WERI-Rb-1 (cell line): ENCODE results near the gene ZNF488.

Source experiments
- DNase-seq: peaks from one replicate; pipeline ENCODE4 v3.0.0-alpha.2; 2020
- H3K27ac ChIP-seq: fragments of 250-450 bp; sonication (Bioruptor Pico); 2 replicates; pipeline ENCODE4 v1.5.1; 2020; ENCODE audit warnings: mild to moderate bottlenecking, moderate library complexity
- H3K27me3 ChIP-seq: fragments of 250-450 bp; sonication (Bioruptor Pico); 2 replicates; pipeline ENCODE4 v1.5.1; 2021; ENCODE audit warnings: mild to moderate bottlenecking, low read depth, moderate library complexity; ENCODE audit not compliant: insufficient read depth, severe bottlenecking
- H3K36me3 ChIP-seq: fragments of 250-450 bp; sonication (Bioruptor Pico); 2 replicates; pipeline ENCODE4 v1.5.1; 2020; ENCODE audit warnings: mild to moderate bottlenecking, moderate library complexity
- H3K4me3 ChIP-seq: 2 replicates; pipeline ENCODE4 v1.5.1; 2011; ENCODE audit warnings: low read depth, mild to moderate bottlenecking, control low read depth, low read length
- H3K9me3 ChIP-seq: fragments of 250-450 bp; sonication (Bioruptor Pico); 2 replicates; pipeline ENCODE4 v1.5.1; 2021; ENCODE audit warnings: mild to moderate bottlenecking, moderate library complexity; ENCODE audit not compliant: severe bottlenecking
- CTCF ChIP-seq: IDR thresholded peaks from 2 replicates; pipeline ENCODE4 v1.5.1; 2011; ENCODE audit warnings: low read depth, mild to moderate bottlenecking, control low read depth, inconsistent platforms, low read length

Gene ZNF488

GRCh38 chr10:47372726-47373125 is 11.4 kb downstream of the ZNF488 start:
- TF ChIP-seq CTCF = no peak
- Histone ChIP-seq H3K9me3 (no peaks in the 10 kb centered on the region), H3K36me3 (no peaks in the 10 kb centered on the region)

GRCh38 chr10:47371629-47372485 is 12.2 kb downstream of the ZNF488 start:
- Histone ChIP-seq H3K27ac (no peak overlapping the region), H3K4me3 (no peak overlapping the region), H3K27me3 (no peaks in the 10 kb centered on the region), H3K36me3 (no peaks in the 10 kb centered on the region), H3K9me3 (no peaks in the 10 kb centered on the region)
- DNase-seq = no peak
- no peak for TF ChIP-seq CTCF

More at GRCh38 chr10:47372726-47373125, 11.4 kb downstream of the ZNF488 start:
- Histone ChIP-seq H3K27me3 (no peaks in the 10 kb centered on the region), H3K27ac (no peak overlapping the region), H3K4me3 (no peak overlapping the region)
- DNase-seq = no peak

GRCh38 chr10:47370878-47371277 is 13.2 kb downstream of the ZNF488 start:
- Histone ChIP-seq H3K36me3 (no peaks in the 10 kb centered on the region), H3K9me3 (no peaks in the 10 kb centered on the region), H3K4me3 (no peak overlapping the region), H3K27me3 (no peaks in the 10 kb centered on the region), H3K27ac (no peak overlapping the region)
- DNase-seq = no peak
- TF ChIP-seq CTCF = no peak

DNA sequence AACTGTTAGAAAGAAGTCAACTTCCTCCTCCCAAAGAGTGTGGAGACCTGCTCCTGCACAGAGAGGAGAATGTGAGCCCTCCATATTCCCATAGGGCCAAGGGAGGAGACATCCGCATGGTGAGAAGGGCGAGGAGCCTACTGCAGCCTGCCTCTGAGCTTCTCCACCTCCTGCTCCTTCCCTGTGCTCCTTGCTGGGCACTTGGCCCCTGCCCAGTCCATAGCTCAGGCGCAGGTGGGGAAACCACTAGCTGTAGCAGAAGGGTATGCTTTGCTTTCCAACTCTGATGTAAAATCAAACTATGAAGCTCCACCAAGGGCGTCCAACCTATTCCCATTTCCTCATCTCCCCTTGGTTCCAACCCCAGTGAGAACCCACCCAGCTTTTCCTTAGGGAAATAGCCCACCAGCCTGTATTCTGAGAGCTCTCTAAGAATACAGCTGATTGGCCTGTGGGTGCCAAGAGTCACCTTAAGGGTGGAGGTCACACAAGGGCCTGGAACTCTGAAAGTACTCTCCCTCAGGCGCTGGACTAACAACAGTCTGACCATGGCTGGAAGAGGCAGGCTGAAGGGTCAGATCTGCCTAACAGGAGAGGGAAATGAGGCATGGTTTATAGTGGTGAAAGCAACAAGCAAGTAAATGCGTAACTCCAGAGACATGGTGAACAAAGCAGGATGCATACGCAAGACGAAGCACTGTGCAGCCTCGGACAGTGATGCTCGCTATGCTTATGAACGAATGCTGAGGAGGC is 13.9 kb downstream of the ZNF488 start:
- H3K27ac ChIP-seq = no peak overlapping the region
- H3K36me3 ChIP-seq = no peaks in the 10 kb centered on the region
- no peaks in the 10 kb centered on the region for H3K9me3 ChIP-seq
- no peak overlapping the region for H3K4me3 ChIP-seq
- no peak for DNase-seq
- no peak for TF ChIP-seq CTCF
- no peaks in the 10 kb centered on the region for H3K27me3 ChIP-seq

- DNase-seq = no peak
- no peak overlapping the region for H3K4me3 ChIP-seq
- H3K27me3 ChIP-seq = no peaks in the 10 kb centered on the region
- no peak for TF ChIP-seq CTCF
- H3K36me3 ChIP-seq = no peaks in the 10 kb centered on the region
- H3K27ac ChIP-seq = no peak overlapping the region
- H3K9me3 ChIP-seq = no peaks in the 10 kb centered on the region
Measured at GRCh38 chr10:47369251-47369894, 14.7 kb downstream of the ZNF488 start.
